Measurements from ENCODE around the gene GATAD2A. TPM values are rescaled to one million over a fixed set of nuclear protein-coding genes. Genes with fewer than 3 reads are reported as not detected.

GATAD2A gene
- total and polyA plus RNA-seq, 2 of the 13 experiments (the other 11 are each of a cell fraction or from before 2014, with no cell fraction given), result 16.8 to 28.6 TPM

- H3K9ac ChIP-seq (ENCODE audit: insufficient read depth, low read depth, low read length), result peak overlapping the region; percentile 81
- DNase-seq (ENCODE audit: low spot score), result no peak
- intact Hi-C loops (cut with micrococcal nuclease; ENCODE audit: unreplicated experiment) (no loop called here), in situ Hi-C loops (cut with HindIII; ENCODE audit: extremely low pct_ligation_motif_present, low pct_unique_long_range_greater_than_20kb) (no loop called here)
- H3K27ac ChIP-seq (ENCODE audit: extremely low read length, insufficient read depth, low read length), result no peak overlapping the region
- peak overlapping the region; percentile 78 to 100 (median 93) for H3K4me3 ChIP-seq (replicated peaks in 1 of 3; ENCODE audit: insufficient read depth in 1 of 3, low read depth in 2 of 3, low read length in 3 of 3)
- TF ChIP-seq THRA (CRISPR knock-in tag; IDR thresholded peaks at IDR 0.05; ENCODE audit: borderline replicate concordance), result no peak
- TF ChIP-seq KMT2A (CRISPR knock-in tag; IDR thresholded peaks at IDR 0.05), result no peak
- TF ChIP-seq NFE2L1 (CRISPR knock-in tag; IDR thresholded peaks at IDR 0.05; ENCODE audit: borderline replicate concordance), result no peak
- no peak for TF ChIP-seq NFYB (CRISPR knock-in tag; IDR thresholded peaks at IDR 0.05)
- FAIRE-seq, result no peak
- peak overlapping the region; percentile 92 for H3K4me2 ChIP-seq (ENCODE audit: low read depth, low read length)
- no peak for ATAC-seq
- no peaks in the 10 kb centered on the region for H3K9me3 ChIP-seq (ENCODE audit: low read length)
- 0 out of 2 replicates have a peak, but pooled peaks cover 11% of the 10 kb centered on the region for H4K20me1 ChIP-seq (ENCODE audit: insufficient read depth, low read length)
- peaks cover 4 to 14% of the 10 kb centered on the region in 2 experiments; a peak in 4 of 5 replicates for H3K36me3 ChIP-seq (replicated peaks in 1 of 2; ENCODE audit: control insufficient read depth in 1 of 2, insufficient read depth in 2 of 2, low read length in 2 of 2)
- H3K27me3 ChIP-seq (ENCODE audit: control insufficient read depth in 1 of 2, insufficient read depth in 2 of 2, low read length in 2 of 2), result no peaks in the 10 kb centered on the region; a peak in 1 of 5 replicates
- no peak overlapping the region for H2AFZ ChIP-seq (ENCODE audit: low read length)
- CTCF ChIA-PET (ENCODE audit: low intra/inter-chr PET ratio, low total read pairs), result no interaction called here
- no TSS peak for BruUV-seq (replicated peaks)
- WGBS (ENCODE audit: low lambda C conversion rate), result 96% methylated on average over 10 of the region's 10 CpGs
- H3K4me1 ChIP-seq (ENCODE audit: insufficient read depth, low read length), result peaks cover 17% of the 10 kb centered on the region
- H3K79me2 ChIP-seq (ENCODE audit: insufficient read depth, low read length), result peaks cover 27% of the 10 kb centered on the region
- POLR2A ChIA-PET, result no interaction called here
Measured at GRCh38 chr19:19517235-19517619, 111.8 kb downstream of the GATAD2A start.

GRCh38 chr19:19520989-19521388, 115.5 kb downstream of the GATAD2A start:
- no peaks in the 10 kb centered on the region for H3K9me3 ChIP-seq (ENCODE audit: low read length)
- no peak overlapping the region for H3K27ac ChIP-seq (ENCODE audit: extremely low read length, insufficient read depth, low read length)
- DNase-seq (ENCODE audit: low spot score), result no peak
- BruUV-seq (replicated peaks), result no TSS peak
- in situ Hi-C loops (cut with HindIII; ENCODE audit: extremely low pct_ligation_motif_present, low pct_unique_long_range_greater_than_20kb), result no loop called here
- H3K4me1 ChIP-seq (ENCODE audit: insufficient read depth, low read length), result peaks cover 12% of the 10 kb centered on the region
- H3K4me3 ChIP-seq (replicated peaks in 1 of 3; ENCODE audit: insufficient read depth in 1 of 3, low read depth in 2 of 3, low read length in 3 of 3), result no peak overlapping the region
- H4K20me1 ChIP-seq (ENCODE audit: insufficient read depth, low read length), result peaks cover 22% of the 10 kb centered on the region
- peaks cover 6 to 20% of the 10 kb centered on the region in 2 experiments for H3K36me3 ChIP-seq (replicated peaks in 1 of 2; ENCODE audit: control insufficient read depth in 1 of 2, insufficient read depth in 2 of 2, low read length in 2 of 2)
- 89% methylated on average over 6 of the region's 6 CpGs for WGBS (ENCODE audit: low lambda C conversion rate)
- intact Hi-C loops (cut with micrococcal nuclease; ENCODE audit: unreplicated experiment), result no loop called here
- POLR2A ChIA-PET, result no interaction called here
- ATAC-seq, result no peak
- no peak overlapping the region for H3K4me2 ChIP-seq (ENCODE audit: low read depth, low read length)
- H3K79me2 ChIP-seq (ENCODE audit: insufficient read depth, low read length), result peaks cover 34% of the 10 kb centered on the region
- no peak overlapping the region for H2AFZ ChIP-seq (ENCODE audit: low read length)
- no peaks in the 10 kb centered on the region; a peak in 1 of 5 replicates for H3K27me3 ChIP-seq (ENCODE audit: control insufficient read depth in 1 of 2, insufficient read depth in 2 of 2, low read length in 2 of 2)
- H3K9ac ChIP-seq (ENCODE audit: insufficient read depth, low read depth, low read length), result no peak overlapping the region
- no peak for FAIRE-seq
- CTCF ChIA-PET (ENCODE audit: low intra/inter-chr PET ratio, low total read pairs), result no interaction called here
- TF ChIP-seq RNF219 (CRISPR knock-in tag; IDR thresholded peaks at IDR 0.05) (no peak), ZBTB49 (CRISPR knock-in tag; IDR thresholded peaks at IDR 0.05; ENCODE audit: borderline replicate concordance) (no peak), SSRP1 (CRISPR knock-in tag; IDR thresholded peaks at IDR 0.05) (no peak), KDM5A (IDR thresholded peaks at IDR 0.05; ENCODE audit: borderline replicate concordance, low read length) (no peak), ZNF576 (CRISPR knock-in tag; IDR thresholded peaks at IDR 0.05) (no peak), ZNF567 (CRISPR knock-in tag; IDR thresholded peaks at IDR 0.05; ENCODE audit: borderline replicate concordance) (no peak), MED1 (CRISPR knock-in tag; IDR thresholded peaks at IDR 0.05) (no peak), ZNF7 (CRISPR knock-in tag; IDR thresholded peaks at IDR 0.05) (no peak)
